ENCODE data around the gene MCC. TPM values are rescaled to one million over a fixed set of nuclear protein-coding genes. Genes with fewer than 3 reads are reported as not detected.

MCC gene
- total and polyA plus RNA-seq, 2 donors (not counting 1 experiment from before 2014, with no cell fraction given) = 3.2 to 41.3 TPM

DNA sequence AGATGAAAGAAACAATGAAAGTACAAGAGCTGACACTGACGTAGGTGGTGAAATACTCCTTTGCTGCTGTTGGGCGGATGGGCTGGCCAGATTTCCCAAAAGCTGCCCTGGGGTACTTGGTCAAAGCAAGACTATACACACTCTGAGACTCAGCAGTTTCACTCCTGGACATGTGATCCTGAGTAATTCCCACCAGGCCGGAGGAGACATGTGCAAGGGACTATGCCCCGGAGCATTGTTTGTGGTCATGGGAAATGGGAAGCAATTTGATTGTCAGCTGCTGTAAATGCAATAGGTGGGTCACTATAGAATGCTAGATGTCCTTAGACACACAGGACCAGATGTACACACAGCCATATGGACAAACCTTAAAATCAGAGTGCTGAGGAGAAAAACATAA lies 395.6 kb downstream of the MCC start:
- TF ChIP-seq, protein P1, sequence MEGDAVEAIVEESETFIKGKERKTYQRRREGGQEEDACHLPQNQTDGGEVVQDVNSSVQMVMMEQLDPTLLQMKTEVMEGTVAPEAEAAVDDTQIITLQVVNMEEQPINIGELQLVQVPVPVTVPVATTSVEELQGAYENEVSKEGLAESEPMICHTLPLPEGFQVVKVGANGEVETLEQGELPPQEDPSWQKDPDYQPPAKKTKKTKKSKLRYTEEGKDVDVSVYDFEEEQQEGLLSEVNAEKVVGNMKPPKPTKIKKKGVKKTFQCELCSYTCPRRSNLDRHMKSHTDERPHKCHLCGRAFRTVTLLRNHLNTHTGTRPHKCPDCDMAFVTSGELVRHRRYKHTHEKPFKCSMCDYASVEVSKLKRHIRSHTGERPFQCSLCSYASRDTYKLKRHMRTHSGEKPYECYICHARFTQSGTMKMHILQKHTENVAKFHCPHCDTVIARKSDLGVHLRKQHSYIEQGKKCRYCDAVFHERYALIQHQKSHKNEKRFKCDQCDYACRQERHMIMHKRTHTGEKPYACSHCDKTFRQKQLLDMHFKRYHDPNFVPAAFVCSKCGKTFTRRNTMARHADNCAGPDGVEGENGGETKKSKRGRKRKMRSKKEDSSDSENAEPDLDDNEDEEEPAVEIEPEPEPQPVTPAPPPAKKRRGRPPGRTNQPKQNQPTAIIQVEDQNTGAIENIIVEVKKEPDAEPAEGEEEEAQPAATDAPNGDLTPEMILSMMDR (conservative IDR thresholded peaks at IDR 0.05 in 1 of 2, IDR thresholded peaks at IDR 0.05 in 1 of 2; ENCODE audit: low read depth in 1 of 2, low read length in 2 of 2) = no peak
- no peak for TF ChIP-seq EZH2 (IDR thresholded peaks at IDR 0.05; ENCODE audit: low read length, missing control alignments)
- Histone ChIP-seq H3K27ac (ENCODE audit: insufficient read depth, low read length) (no peak overlapping the region), H4K20me1 (ENCODE audit: control insufficient read depth, extremely low read depth, insufficient read depth, low read length) (no peaks in the 10 kb centered on the region), H2AFZ (ENCODE audit: low read length) (no peak overlapping the region), H3K79me2 (ENCODE audit: control insufficient read depth, insufficient read depth, low read length) (no peaks in the 10 kb centered on the region), H3K4me1 (ENCODE audit: control insufficient read depth, extremely low read depth, insufficient read depth, low read length) (peaks cover 2% of the 10 kb centered on the region), H3K4me2 (ENCODE audit: extremely low read depth, insufficient read depth, low read length) (no peak overlapping the region), H3K36me3 (ENCODE audit: control insufficient read depth, insufficient read depth, low read length) (no peaks in the 10 kb centered on the region), H3K9me3 (ENCODE audit: control insufficient read depth, insufficient read depth, low read depth, low read length) (no peaks in the 10 kb centered on the region), H3K27me3 (ENCODE audit: control insufficient read depth, insufficient read depth, low read length) (no peaks in the 10 kb centered on the region), H3K4me3 (replicated peaks in 1 of 4; ENCODE audit: control extremely low read depth in 1 of 4, insufficient read depth in 1 of 4, low read depth in 3 of 4, low read length in 4 of 4) (no peak overlapping the region), H3K9ac (ENCODE audit: insufficient read depth, low read length) (no peak overlapping the region)
- no peak for DNase-seq (ENCODE audit: low read depth in 2 of 2)

- no peak for TF ChIP-seq EZH2 (IDR thresholded peaks at IDR 0.05; ENCODE audit: low read length, missing control alignments)
- TF ChIP-seq, protein P1 (conservative IDR thresholded peaks at IDR 0.05 in 1 of 2, IDR thresholded peaks at IDR 0.05 in 1 of 2; ENCODE audit: low read depth in 1 of 2, low read length in 2 of 2) = no peak
- no peaks in the 10 kb centered on the region for H3K27me3 ChIP-seq (ENCODE audit: control insufficient read depth, insufficient read depth, low read length)
- H3K9ac ChIP-seq (ENCODE audit: insufficient read depth, low read length) = no peak overlapping the region
- peaks cover 2% of the 10 kb centered on the region for H3K4me1 ChIP-seq (ENCODE audit: control insufficient read depth, extremely low read depth, insufficient read depth, low read length)
- H2AFZ ChIP-seq (ENCODE audit: low read length) = no peak overlapping the region
- no peaks in the 10 kb centered on the region for H4K20me1 ChIP-seq (ENCODE audit: control insufficient read depth, extremely low read depth, insufficient read depth, low read length)
- H3K4me3 ChIP-seq (replicated peaks in 1 of 4; ENCODE audit: control extremely low read depth in 1 of 4, insufficient read depth in 1 of 4, low read depth in 3 of 4, low read length in 4 of 4) = no peak overlapping the region
- H3K4me2 ChIP-seq (ENCODE audit: extremely low read depth, insufficient read depth, low read length) = no peak overlapping the region
- DNase-seq (ENCODE audit: low read depth in 2 of 2) = no peak
- H3K9me3 ChIP-seq (ENCODE audit: control insufficient read depth, insufficient read depth, low read depth, low read length) = no peaks in the 10 kb centered on the region
- H3K27ac ChIP-seq (ENCODE audit: insufficient read depth, low read length) = no peak overlapping the region
- no peaks in the 10 kb centered on the region for H3K36me3 ChIP-seq (ENCODE audit: control insufficient read depth, insufficient read depth, low read length)
- no peaks in the 10 kb centered on the region for H3K79me2 ChIP-seq (ENCODE audit: control insufficient read depth, insufficient read depth, low read length)
Observed at GRCh38 chr5:113091622-113092021, 396.6 kb downstream of the MCC start.

DNA sequence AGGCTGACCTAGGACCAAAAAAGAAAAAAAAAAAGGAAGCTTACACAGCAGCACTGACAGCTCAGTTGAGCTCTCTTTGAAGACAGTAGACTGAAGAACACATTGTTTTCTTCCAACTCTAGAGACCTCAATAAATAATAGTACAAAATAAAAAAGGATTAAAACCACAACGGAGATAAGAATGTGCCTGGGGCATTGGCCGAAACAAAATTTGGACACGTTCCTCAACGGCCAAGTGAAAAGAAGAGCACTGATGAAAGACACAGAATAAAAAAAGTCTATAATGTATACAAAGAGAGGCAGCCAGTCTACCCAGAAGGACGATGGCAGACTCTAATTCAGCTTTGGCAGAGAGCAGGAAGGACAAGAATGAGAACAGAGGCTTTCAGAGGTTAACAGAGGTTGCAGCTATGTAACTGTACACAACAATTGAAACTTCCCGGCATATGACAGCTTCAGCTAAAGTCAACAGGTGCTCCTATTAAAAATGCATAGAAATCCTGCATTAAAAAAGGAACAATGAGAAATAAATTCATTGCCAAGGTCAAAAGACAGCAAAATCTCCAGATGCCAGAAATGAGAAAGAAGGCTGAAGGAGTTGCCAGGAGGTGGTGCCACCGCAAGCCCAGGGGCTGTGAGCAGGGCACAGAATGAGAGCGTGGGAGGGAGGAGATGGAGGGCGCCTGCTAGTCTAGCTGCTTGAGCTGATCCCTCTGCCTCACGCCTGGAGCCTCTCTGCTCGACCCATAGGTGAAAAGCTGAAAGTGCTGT lies 397.7 kb downstream of the MCC start:
- Histone ChIP-seq H3K36me3 (ENCODE audit: control insufficient read depth, insufficient read depth, low read length) (no peaks in the 10 kb centered on the region), H3K4me2 (ENCODE audit: extremely low read depth, insufficient read depth, low read length) (no peak overlapping the region), H3K4me3 (replicated peaks in 1 of 4; ENCODE audit: control extremely low read depth in 1 of 4, insufficient read depth in 1 of 4, low read depth in 3 of 4, low read length in 4 of 4) (no peak overlapping the region), H3K4me1 (ENCODE audit: control insufficient read depth, extremely low read depth, insufficient read depth, low read length) (peaks cover 2% of the 10 kb centered on the region), H4K20me1 (ENCODE audit: control insufficient read depth, extremely low read depth, insufficient read depth, low read length) (no peaks in the 10 kb centered on the region), H3K27ac (ENCODE audit: insufficient read depth, low read length) (no peak overlapping the region), H3K27me3 (ENCODE audit: control insufficient read depth, insufficient read depth, low read length) (no peaks in the 10 kb centered on the region), H3K9me3 (ENCODE audit: control insufficient read depth, insufficient read depth, low read depth, low read length) (no peaks in the 10 kb centered on the region), H3K79me2 (ENCODE audit: control insufficient read depth, insufficient read depth, low read length) (no peaks in the 10 kb centered on the region), H3K9ac (ENCODE audit: insufficient read depth, low read length) (no peak overlapping the region), H2AFZ (ENCODE audit: low read length) (no peak overlapping the region)
- DNase-seq (ENCODE audit: low read depth in 2 of 2) = peak in 1 of 2 donors; percentile 37
- TF ChIP-seq EZH2 (IDR thresholded peaks at IDR 0.05; ENCODE audit: low read length, missing control alignments) = no peak
- TF ChIP-seq, protein P1 (conservative IDR thresholded peaks at IDR 0.05 in 1 of 2, IDR thresholded peaks at IDR 0.05 in 1 of 2; ENCODE audit: low read depth in 1 of 2, low read length in 2 of 2) = no peak
